ENCODE results near the gene SEMA4C. TPM values are rescaled to one million over a fixed set of nuclear protein-coding genes. Genes with fewer than 3 reads are reported as not detected.
A peak's percentile ranks its signal among the peaks of the same experiment; 100 is the strongest.

SEMA4C gene
- total and polyA plus RNA-seq, 7 donors, result 4.1 to 10.8 (median 9.5) TPM

GRCh38 chr2:96842600-96842999 lies 27.3 kb downstream of the SEMA4C start:
- Histone ChIP-seq H3K9me3 (no peaks in the 10 kb centered on the region), H3K4me1 (peaks cover 39% of the 10 kb centered on the region), H3K4me3 (peak overlapping the region; percentile 71), H3K36me3 (ENCODE audit: insufficient read depth in 1 of 2, low read depth in 1 of 2) (peaks cover 0 to 60% of the 10 kb centered on the region in 2 donors), H3K27me3 (ENCODE audit: insufficient read depth in 3 of 3, low read length in 2 of 3) (no peaks in the 10 kb centered on the region), H3K27ac (peak overlapping the region; percentile 97)
- intact Hi-C loops (cut with DNase I), result no loop called here
- ATAC-seq, result peak; percentile 71 to 80 (median 74)
- DNase-seq, result peak; percentile 85 to 96
- TF ChIP-seq CTCF (IDR thresholded peaks at IDR 0.05), result no peak
- WGBS, 3 donors, result 27 to 47% (median 30%) methylated on average over 7 of the region's 7 CpGs

DNA sequence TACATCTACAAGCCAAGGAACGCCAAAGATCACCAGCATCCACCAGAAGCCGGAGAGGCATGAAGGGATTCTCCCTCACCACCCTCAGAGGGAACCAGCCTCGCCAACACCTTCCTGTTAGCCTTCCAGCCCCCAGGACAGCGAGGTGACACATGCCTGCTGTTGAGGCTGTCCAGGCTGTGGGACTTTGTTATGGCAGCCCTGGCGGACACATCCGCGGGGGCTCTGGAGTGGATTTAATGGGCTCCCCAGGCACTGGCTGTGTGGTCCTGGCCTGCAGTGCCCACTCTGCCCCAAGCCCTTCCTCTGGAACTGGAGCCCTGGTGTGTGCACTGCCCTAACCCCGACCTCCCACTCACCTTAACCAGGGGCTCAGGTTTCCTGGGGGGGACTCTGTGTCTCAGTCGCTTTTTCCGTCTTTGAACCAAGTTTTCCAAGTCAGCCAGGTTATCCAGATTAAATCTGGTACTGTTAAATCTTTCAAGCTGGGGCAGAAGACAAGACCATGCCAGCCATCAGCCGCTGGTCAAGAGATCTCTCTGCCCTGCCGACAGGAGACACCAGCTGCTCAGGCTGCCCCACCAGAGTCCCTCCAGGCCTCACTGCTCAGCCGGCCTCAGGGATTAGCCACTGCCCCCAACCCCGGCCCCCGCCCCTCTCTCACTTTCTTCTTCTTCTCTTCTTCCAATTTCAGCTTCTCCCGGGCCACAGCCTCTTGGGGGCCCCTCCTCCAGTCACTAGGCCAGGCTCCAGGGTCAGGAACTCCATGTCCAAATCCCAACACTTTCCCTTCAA lies 28.0 kb downstream of the SEMA4C start:
- ATAC-seq, result peak in 3 of 4 donors; percentile 0 to 14 (median 12)

DNA sequence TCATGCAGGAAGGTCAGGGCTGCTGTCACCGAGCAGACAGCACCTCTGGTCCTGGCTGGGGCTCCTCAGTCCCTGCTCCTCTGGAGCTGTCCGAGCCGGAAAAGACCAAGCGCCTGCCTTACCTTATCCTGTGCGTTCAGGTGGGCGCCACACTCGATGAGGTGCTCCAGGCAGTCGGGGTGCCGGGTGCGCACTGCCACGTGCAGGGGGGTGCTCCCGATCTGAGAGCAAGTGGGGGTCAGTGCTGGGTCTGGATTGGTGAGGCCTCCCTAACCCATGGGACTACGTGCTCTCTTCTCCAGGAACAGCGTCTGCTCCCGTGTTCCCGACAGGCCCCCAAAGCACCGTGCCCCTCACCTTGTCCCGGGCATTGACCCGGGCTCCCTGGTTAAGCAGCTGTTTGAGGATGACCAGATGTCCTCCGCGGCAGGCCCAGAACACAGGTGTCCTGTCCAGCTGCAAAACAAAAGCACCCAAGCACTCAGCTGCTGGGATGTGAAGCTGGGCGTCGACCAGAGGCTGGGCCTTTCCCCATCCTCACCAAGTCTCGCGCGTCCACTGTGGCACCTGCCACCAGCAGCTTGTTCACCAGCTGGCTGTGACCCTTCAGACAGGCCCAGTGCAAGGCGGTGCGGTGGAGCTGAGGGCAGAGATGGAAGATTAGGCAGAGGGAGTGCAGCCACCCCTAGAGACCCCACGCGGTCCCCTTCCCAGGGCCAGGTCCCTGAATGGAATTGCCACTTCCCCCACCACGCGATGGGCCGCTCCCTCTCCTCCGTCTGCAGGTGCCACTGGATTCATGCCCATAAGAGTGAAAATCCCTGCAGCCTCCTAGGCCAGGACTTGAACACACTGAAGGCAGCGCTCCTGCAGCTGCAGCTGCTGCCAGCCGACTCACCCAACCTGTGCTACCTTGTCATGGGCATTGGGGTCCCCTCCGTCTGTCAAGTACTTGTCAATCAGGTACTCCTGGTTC lies 29.7 kb downstream of the SEMA4C start:
- no peaks in the 10 kb centered on the region for H3K27me3 ChIP-seq (ENCODE audit: insufficient read depth in 3 of 3, low read length in 2 of 3)
- H3K4me1 ChIP-seq, result peaks cover 36% of the 10 kb centered on the region
- peaks cover 0 to 50% of the 10 kb centered on the region in 2 donors for H3K36me3 ChIP-seq (ENCODE audit: insufficient read depth in 1 of 2, low read depth in 1 of 2)
- 52 to 74% (median 56%) methylated on average over 35 to 37 of the region's 37 CpGs for WGBS, 3 donors
- H3K4me3 ChIP-seq, result peak overlapping the region; percentile 71
- no peaks in the 10 kb centered on the region for H3K9me3 ChIP-seq
- H3K27ac ChIP-seq, result peak overlapping the region; percentile 97
- intact Hi-C loops (cut with DNase I), result no loop called here
- no peak for ATAC-seq
- no peak for TF ChIP-seq CTCF (IDR thresholded peaks at IDR 0.05)
- DNase-seq, result peak in 1 of 2 donors; percentile 55

More for the DNA sequence above, 28.0 kb downstream of the SEMA4C start:
- Histone ChIP-seq H3K4me1 (peaks cover 39% of the 10 kb centered on the region), H3K4me3 (peak overlapping the region; percentile 71), H3K9me3 (no peaks in the 10 kb centered on the region), H3K36me3 (ENCODE audit: insufficient read depth in 1 of 2, low read depth in 1 of 2) (peaks cover 0 to 59% of the 10 kb centered on the region in 2 donors), H3K27ac (peak overlapping the region; percentile 97), H3K27me3 (ENCODE audit: insufficient read depth in 3 of 3, low read length in 2 of 3) (no peaks in the 10 kb centered on the region)
- peak in 1 of 2 donors; percentile 63 for DNase-seq
- intact Hi-C loops (cut with DNase I), result no loop called here
- no peak for TF ChIP-seq CTCF (IDR thresholded peaks at IDR 0.05)
- WGBS, 3 donors, result 30 to 44% (median 37%) methylated on average over 16 of the region's 16 CpGs

GRCh38 chr2:96839293-96839874 lies 30.5 kb downstream of the SEMA4C start:
- peaks cover 0 to 50% of the 10 kb centered on the region in 2 donors for H3K36me3 ChIP-seq (ENCODE audit: insufficient read depth in 1 of 2, low read depth in 1 of 2)
- H3K4me1 ChIP-seq, result peaks cover 29% of the 10 kb centered on the region
- peak overlapping the region; percentile 97 for H3K27ac ChIP-seq
- H3K9me3 ChIP-seq, result no peaks in the 10 kb centered on the region
- ATAC-seq, result no peak
- no peaks in the 10 kb centered on the region for H3K27me3 ChIP-seq (ENCODE audit: insufficient read depth in 3 of 3, low read length in 2 of 3)
- TF ChIP-seq CTCF (IDR thresholded peaks at IDR 0.05), result no peak
- intact Hi-C loops (cut with DNase I), result no loop called here
- H3K4me3 ChIP-seq, result peak overlapping the region; percentile 71
- 35 to 36% (median 35%) methylated on average over 41 to 42 of the region's 42 CpGs for WGBS, 3 donors
- peak; percentile 57 to 75 for DNase-seq

All from psoas muscle (tissue), 8 donors.